HEK293 (cell line): Measurements from ENCODE around the gene DDOST.

Source experiments
- GLIS1 ChIP-seq: fragments of 450-650 bp; formaldehyde crosslinking; IDR thresholded peaks from 2 replicates; pipeline ENCODE4 v1.5.1; 2016; ENCODE audit warnings: missing biosample characterization, missing genetic modification characterization
- MEIS1 ChIP-seq: sonication (generic); formaldehyde crosslinking; IDR thresholded peaks from 2 replicates; pipeline ENCODE4 v1.8.1; 2022; ENCODE audit warnings: missing genetic modification reagents, mild to moderate bottlenecking, borderline replicate concordance
- TCF7L2 ChIP-seq: IDR thresholded peaks from 2 replicates; pipeline ENCODE4 v1.6.1; 2011; ENCODE audit warnings: low read depth, mild to moderate bottlenecking, inconsistent platforms, low read length, moderate library complexity, borderline replicate concordance
- ZBTB48 ChIP-seq: fragments of 450-650 bp; formaldehyde crosslinking; IDR thresholded peaks from 2 replicates; pipeline ENCODE4 v1.5.1; 2016; ENCODE audit warnings: missing biosample characterization, missing genetic modification characterization
- ZNF544 ChIP-seq: fragments of 450-650 bp; formaldehyde crosslinking; IDR thresholded peaks from 2 replicates; pipeline ENCODE4 v1.5.0; 2017; ENCODE audit warnings: missing biosample characterization, missing genetic modification characterization
- ZNF621 ChIP-seq: fragments of 450-650 bp; formaldehyde crosslinking; IDR thresholded peaks from 2 replicates; pipeline ENCODE4 v1.5.1; 2017; ENCODE audit warnings: missing biosample characterization, missing genetic modification characterization
- ZNF776 ChIP-seq: fragments of 450-650 bp; formaldehyde crosslinking; IDR thresholded peaks from 2 replicates; pipeline ENCODE4 v1.5.0; 2017; ENCODE audit warnings: missing biosample characterization, missing genetic modification characterization, borderline replicate concordance
- ZNF785 ChIP-seq: fragments of 450-650 bp; formaldehyde crosslinking; IDR thresholded peaks from 2 replicates; pipeline ENCODE4 v1.5.1; 2016; ENCODE audit warnings: missing biosample characterization, missing genetic modification characterization
- ZNF843 ChIP-seq: fragments of 450-650 bp; formaldehyde crosslinking; IDR thresholded peaks from 2 replicates; pipeline ENCODE4 v1.5.1; 2016; ENCODE audit warnings: missing biosample characterization, missing genetic modification characterization
- TF ChIP-seq, protein P1 (sequence below): fragments of 450-650 bp; formaldehyde crosslinking; IDR thresholded peaks from 2 replicates; pipeline ENCODE4 v1.5.1; 2016; ENCODE audit warnings: missing biosample characterization, missing genetic modification characterization

DNA sequence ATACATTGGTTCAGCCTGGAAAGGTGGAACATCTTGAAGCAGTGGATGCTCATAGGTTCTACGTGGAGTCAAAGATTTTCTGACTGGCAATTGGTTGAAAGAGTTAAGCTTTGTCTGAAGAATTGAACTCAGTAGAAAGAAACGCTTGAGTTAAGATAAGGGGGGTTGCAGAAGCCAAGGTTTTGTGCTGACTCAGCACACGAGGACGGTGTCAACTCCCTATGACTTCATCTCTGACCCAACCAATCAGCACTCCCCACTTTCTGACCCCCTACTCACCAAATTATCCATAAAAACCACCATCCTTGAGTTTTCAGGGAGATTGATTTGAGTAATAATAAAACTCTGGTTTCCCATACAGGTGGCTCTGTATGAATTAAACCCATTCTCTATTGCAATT lies 30.4 kb downstream of the DDOST start:
- no peak for TF ChIP-seq ZNF544 (tag by site-specific recombination)
- no peak for TF ChIP-seq ZNF785 (tag by site-specific recombination)
- no peak for TF ChIP-seq ZBTB48
- no peak for TF ChIP-seq ZNF776
- no peak for TF ChIP-seq MEIS1 (CRISPR knock-in tag)
- no peak for TF ChIP-seq TCF7L2
- no peak for TF ChIP-seq ZNF843 (tag by site-specific recombination)
- TF ChIP-seq GLIS1 (tag by site-specific recombination): no peak
- TF ChIP-seq, protein P1, sequence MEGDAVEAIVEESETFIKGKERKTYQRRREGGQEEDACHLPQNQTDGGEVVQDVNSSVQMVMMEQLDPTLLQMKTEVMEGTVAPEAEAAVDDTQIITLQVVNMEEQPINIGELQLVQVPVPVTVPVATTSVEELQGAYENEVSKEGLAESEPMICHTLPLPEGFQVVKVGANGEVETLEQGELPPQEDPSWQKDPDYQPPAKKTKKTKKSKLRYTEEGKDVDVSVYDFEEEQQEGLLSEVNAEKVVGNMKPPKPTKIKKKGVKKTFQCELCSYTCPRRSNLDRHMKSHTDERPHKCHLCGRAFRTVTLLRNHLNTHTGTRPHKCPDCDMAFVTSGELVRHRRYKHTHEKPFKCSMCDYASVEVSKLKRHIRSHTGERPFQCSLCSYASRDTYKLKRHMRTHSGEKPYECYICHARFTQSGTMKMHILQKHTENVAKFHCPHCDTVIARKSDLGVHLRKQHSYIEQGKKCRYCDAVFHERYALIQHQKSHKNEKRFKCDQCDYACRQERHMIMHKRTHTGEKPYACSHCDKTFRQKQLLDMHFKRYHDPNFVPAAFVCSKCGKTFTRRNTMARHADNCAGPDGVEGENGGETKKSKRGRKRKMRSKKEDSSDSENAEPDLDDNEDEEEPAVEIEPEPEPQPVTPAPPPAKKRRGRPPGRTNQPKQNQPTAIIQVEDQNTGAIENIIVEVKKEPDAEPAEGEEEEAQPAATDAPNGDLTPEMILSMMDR (tag by site-specific recombination): no peak
- TF ChIP-seq ZNF621 (tag by site-specific recombination): no peak
